Measurements from ENCODE around the gene CAMK4. TPM values are rescaled to one million over a fixed set of nuclear protein-coding genes. Genes with fewer than 3 reads are reported as not detected.

The CAMK4 gene
- polyA plus RNA-seq, 1 donor (not counting 4 experiments of a cell fraction or from before 2014, with no cell fraction given): 0.45 TPM

DNA sequence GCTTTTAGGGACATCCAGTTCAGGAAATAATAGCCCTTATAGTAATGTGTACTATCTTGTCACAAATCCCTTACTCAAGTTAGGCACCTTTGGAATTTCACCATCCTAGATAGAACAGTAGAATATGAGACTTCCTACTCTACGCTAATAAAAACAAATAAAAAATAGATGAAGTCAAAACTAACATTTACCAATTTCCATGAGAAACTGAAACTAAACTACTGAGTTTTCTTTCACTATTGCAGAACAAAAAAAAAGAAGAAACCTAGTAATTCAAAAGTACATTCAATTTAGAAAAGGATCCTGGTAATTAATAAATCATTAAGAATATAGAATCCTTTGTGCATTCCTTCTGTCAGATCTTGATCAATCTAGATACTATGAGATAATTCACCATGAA lies 274.2 kb downstream of the CAMK4 start:
- Histone ChIP-seq H3K27ac (ENCODE audit: control insufficient read depth, insufficient read depth, low read length) (no peak overlapping the region), H3K9me3 (ENCODE audit: control insufficient read depth, low read depth, low read length) (no peaks in the 10 kb centered on the region), H3K36me3 (ENCODE audit: control insufficient read depth in 2 of 2, extremely low read depth in 1 of 2, insufficient read depth in 2 of 2, low read length in 2 of 2) (peaks cover 4 to 8% of the 10 kb centered on the region in 2 experiments), H3K79me2 (ENCODE audit: control insufficient read depth, insufficient read depth, low read length) (peaks cover 18% of the 10 kb centered on the region), H3K9me1 (ENCODE audit: control insufficient read depth, extremely low read depth, insufficient read depth, low read length) (no peaks in the 10 kb centered on the region), H3K9ac (ENCODE audit: control insufficient read depth, extremely low read depth, insufficient read depth, low read length) (no peak overlapping the region), H3K4me1 (ENCODE audit: control insufficient read depth, extremely low read depth, insufficient read depth, low read length) (peaks cover 30% of the 10 kb centered on the region), H3K27me3 (ENCODE audit: control insufficient read depth, extremely low read depth, insufficient read depth, low read length) (no peaks in the 10 kb centered on the region), H4K20me1 (ENCODE audit: control insufficient read depth, extremely low read depth, insufficient read depth, low read length) (no peaks in the 10 kb centered on the region), H2AFZ (ENCODE audit: control insufficient read depth, low read length) (no peak overlapping the region), H3K4me2 (ENCODE audit: control insufficient read depth, extremely low read depth, insufficient read depth, low read depth, low read length) (no peak overlapping the region), H3K4me3 (ENCODE audit: control insufficient read depth in 2 of 3, extremely low read depth in 1 of 3, insufficient read depth in 2 of 3, low read depth in 1 of 3, low read length in 3 of 3) (no peak overlapping the region)
- DNase-seq (ENCODE audit: low read depth, low spot score) (no peak), FAIRE-seq (no peak)
- dilution Hi-C loops (cut with MboI; ENCODE audit: extremely low pct_ligation_motif_present, low sequenced_read_pairs): no loop called here
- TF ChIP-seq CTCF (optimal IDR thresholded peaks at IDR 0.05 in 1 of 3, IDR thresholded peaks at IDR 0.05 in 1 of 3, conservative IDR thresholded peaks at IDR 0.05 in 1 of 3; ENCODE audit: extremely low read depth in 1 of 3, insufficient read depth in 2 of 3, low read length in 3 of 3) (no peak), EZH2 (IDR thresholded peaks at IDR 0.05; ENCODE audit: low read length) (no peak)

GRCh38 chr5:111502956-111503355 lies 278.8 kb downstream of the CAMK4 start:
- Histone ChIP-seq H4K20me1 (ENCODE audit: control insufficient read depth, extremely low read depth, insufficient read depth, low read length) (no peaks in the 10 kb centered on the region), H3K4me3 (ENCODE audit: control insufficient read depth in 2 of 3, extremely low read depth in 1 of 3, insufficient read depth in 2 of 3, low read depth in 1 of 3, low read length in 3 of 3) (no peak overlapping the region), H3K9me1 (ENCODE audit: control insufficient read depth, extremely low read depth, insufficient read depth, low read length) (no peaks in the 10 kb centered on the region), H3K36me3 (ENCODE audit: control insufficient read depth in 2 of 2, extremely low read depth in 1 of 2, insufficient read depth in 2 of 2, low read length in 2 of 2) (peaks cover 5 to 8% of the 10 kb centered on the region in 2 experiments), H3K4me2 (ENCODE audit: control insufficient read depth, extremely low read depth, insufficient read depth, low read depth, low read length) (no peak overlapping the region), H3K79me2 (ENCODE audit: control insufficient read depth, insufficient read depth, low read length) (peaks cover 58% of the 10 kb centered on the region), H3K27ac (ENCODE audit: control insufficient read depth, insufficient read depth, low read length) (no peak overlapping the region), H3K27me3 (ENCODE audit: control insufficient read depth, extremely low read depth, insufficient read depth, low read length) (no peaks in the 10 kb centered on the region), H3K9me3 (ENCODE audit: control insufficient read depth, low read depth, low read length) (no peaks in the 10 kb centered on the region), H2AFZ (ENCODE audit: control insufficient read depth, low read length) (no peak overlapping the region), H3K9ac (ENCODE audit: control insufficient read depth, extremely low read depth, insufficient read depth, low read length) (no peak overlapping the region), H3K4me1 (ENCODE audit: control insufficient read depth, extremely low read depth, insufficient read depth, low read length) (peaks cover 11% of the 10 kb centered on the region)
- no peak for TF ChIP-seq EZH2 (IDR thresholded peaks at IDR 0.05; ENCODE audit: low read length)
- TF ChIP-seq CTCF (optimal IDR thresholded peaks at IDR 0.05 in 1 of 3, IDR thresholded peaks at IDR 0.05 in 1 of 3, conservative IDR thresholded peaks at IDR 0.05 in 1 of 3; ENCODE audit: extremely low read depth in 1 of 3, insufficient read depth in 2 of 3, low read length in 3 of 3): no peak
- dilution Hi-C loops (cut with MboI; ENCODE audit: extremely low pct_ligation_motif_present, low sequenced_read_pairs): no loop called here
- no peak for DNase-seq (ENCODE audit: low read depth, low spot score)
- no peak for FAIRE-seq

Measured in keratinocyte (primary cell).